Trophoblast cell (in vitro differentiated cells and primary cell): ENCODE data around the gene FGFR2.

ENCODE experiments used
- DNase-seq, 2 donors: peaks; one replicate each; pipeline ENCODE4 v3.0.0-alpha.2; 2016
- H2AFZ ChIP-seq: 2 replicates; pipeline ENCODE4 v1.6.1; 2013; ENCODE audit warnings: low read length, moderate library complexity, mild to moderate bottlenecking; ENCODE audit not compliant: insufficient read depth, poor library complexity
- H2AK5ac ChIP-seq: 2 replicates; pipeline ENCODE4 v1.6.1; 2013; ENCODE audit warnings: mild to moderate bottlenecking, low read length
- H2BK120ac ChIP-seq: 2 replicates; pipeline ENCODE4 v1.6.1; 2013; ENCODE audit warnings: low read length, mild to moderate bottlenecking, moderate library complexity; ENCODE audit not compliant: insufficient read depth, poor library complexity
- H2BK12ac ChIP-seq: 2 replicates; pipeline ENCODE4 v1.6.1; 2013; ENCODE audit warnings: mild to moderate bottlenecking, low read length, moderate library complexity
- H2BK5ac ChIP-seq: 2 replicates; pipeline ENCODE4 v1.6.1; 2013; ENCODE audit warnings: low read length, low read depth, moderate library complexity, mild to moderate bottlenecking; ENCODE audit not compliant: poor library complexity
- H3K14ac ChIP-seq: 2 replicates; pipeline ENCODE4 v1.6.1; 2013; ENCODE audit warnings: mild to moderate bottlenecking, low read length
- H3K18ac ChIP-seq: 2 replicates; pipeline ENCODE4 v1.6.1; 2013; ENCODE audit warnings: mild to moderate bottlenecking, low read length
- H3K23ac ChIP-seq: 2 replicates; pipeline ENCODE4 v1.6.1; 2013; ENCODE audit warnings: low read length
- H3K27ac ChIP-seq: 2 replicates; pipeline ENCODE4 v1.5.1; 2013; ENCODE audit warnings: low read depth, mild to moderate bottlenecking, inconsistent platforms, low read length, moderate library complexity
- H3K27me3 ChIP-seq: 2 replicates; pipeline ENCODE4 v1.6.1; 2013; ENCODE audit warnings: inconsistent platforms, mild to moderate bottlenecking, low read length, moderate library complexity; ENCODE audit not compliant: insufficient read depth
- H3K36me3 ChIP-seq, 2 experiments: 1 replicate in 1 of 2; 2 replicates in 1 of 2; pipeline ENCODE4 v1.6.1; 2013; ENCODE audit warnings: low read length in 2 of 2, mild to moderate bottlenecking in 2 of 2, moderate library complexity in 1 of 2; ENCODE audit not compliant: insufficient read depth in 2 of 2, control insufficient read depth in 1 of 2
- H3K4ac ChIP-seq: 2 replicates; pipeline ENCODE4 v1.6.1; 2013; ENCODE audit warnings: low read depth, mild to moderate bottlenecking, low read length, moderate library complexity
- H3K4me1 ChIP-seq, 2 experiments: 1 replicate in 1 of 2; 2 replicates in 1 of 2; pipeline ENCODE4 v1.6.1; 2013; ENCODE audit warnings: low read length in 2 of 2, mild to moderate bottlenecking in 2 of 2, moderate library complexity in 1 of 2; ENCODE audit not compliant: insufficient read depth in 2 of 2, control insufficient read depth in 1 of 2
- H3K4me2 ChIP-seq: 2 replicates; pipeline ENCODE4 v1.6.1; 2013; ENCODE audit warnings: inconsistent platforms, mild to moderate bottlenecking, low read length, moderate library complexity
- H3K4me3 ChIP-seq: 2 replicates; pipeline ENCODE4 v1.5.1; 2013; ENCODE audit warnings: mild to moderate bottlenecking, low read depth, low read length, inconsistent platforms
- H3K79me1 ChIP-seq: one replicate; pipeline ENCODE4 v1.6.1; 2013; ENCODE audit warnings: low read length
- H3K79me2 ChIP-seq: 2 replicates; pipeline ENCODE4 v1.6.1; 2013; ENCODE audit warnings: low read length, mild to moderate bottlenecking; ENCODE audit not compliant: control insufficient read depth, insufficient read depth, poor library complexity
- H3K9ac ChIP-seq: 2 replicates; pipeline ENCODE4 v1.6.1; 2013; ENCODE audit warnings: mild to moderate bottlenecking, low read length
- H3K9me3 ChIP-seq: 2 replicates; pipeline ENCODE4 v1.6.1; 2013; ENCODE audit warnings: low read depth, mild to moderate bottlenecking, control low read depth, inconsistent platforms, low read length; ENCODE audit not compliant: insufficient read depth
- H4K12ac ChIP-seq: 2 replicates; pipeline ENCODE4 v1.6.1; 2013; ENCODE audit warnings: low read depth, mild to moderate bottlenecking, low read length, moderate library complexity
- H4K8ac ChIP-seq: 2 replicates; pipeline ENCODE4 v1.6.1; 2013; ENCODE audit warnings: low read depth, mild to moderate bottlenecking, low read length, moderate library complexity
- H4K91ac ChIP-seq: one replicate; pipeline ENCODE4 v1.6.1; 2013; ENCODE audit warnings: low read depth, mild to moderate bottlenecking, low read length, moderate library complexity
- WGBS: extraction: QIAGEN DNeasy Blood & Tissue Kit; methylation state at CpG from one replicate; pipeline ENCODE4 v1.1.7; 2013; ENCODE audit warnings: missing lambda C conversion rate; ENCODE audit not compliant: insufficient read length, insufficient coverage; ENCODE audit errors: extremely low coverage; 5-methylcytosine and 5-hydroxymethylcytosine counted together

Gene FGFR2

DNA sequence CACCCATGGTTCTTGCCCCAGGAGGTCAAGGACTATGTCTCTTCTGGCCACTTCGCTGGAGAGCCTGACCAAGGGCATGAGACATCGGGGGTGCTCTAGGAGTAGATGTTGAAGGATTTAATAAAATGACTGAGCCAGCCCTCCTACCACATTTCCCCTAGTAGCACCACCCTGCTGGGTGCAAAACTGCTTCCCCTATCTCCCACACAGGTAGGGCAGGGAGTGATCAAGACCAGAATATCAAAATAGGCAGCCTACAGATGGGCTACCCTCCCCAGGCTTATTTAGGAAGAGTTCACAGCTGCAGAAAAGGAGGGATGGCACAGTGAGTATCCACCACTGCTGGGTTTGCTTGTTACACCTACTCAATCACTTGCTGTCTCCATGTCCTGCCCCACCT is 103.9 kb downstream of the FGFR2 start:
- WGBS, result no CpG with 5 or more reads among the region's 2 CpGs
- no peak overlapping the region for H3K9ac ChIP-seq

DNA sequence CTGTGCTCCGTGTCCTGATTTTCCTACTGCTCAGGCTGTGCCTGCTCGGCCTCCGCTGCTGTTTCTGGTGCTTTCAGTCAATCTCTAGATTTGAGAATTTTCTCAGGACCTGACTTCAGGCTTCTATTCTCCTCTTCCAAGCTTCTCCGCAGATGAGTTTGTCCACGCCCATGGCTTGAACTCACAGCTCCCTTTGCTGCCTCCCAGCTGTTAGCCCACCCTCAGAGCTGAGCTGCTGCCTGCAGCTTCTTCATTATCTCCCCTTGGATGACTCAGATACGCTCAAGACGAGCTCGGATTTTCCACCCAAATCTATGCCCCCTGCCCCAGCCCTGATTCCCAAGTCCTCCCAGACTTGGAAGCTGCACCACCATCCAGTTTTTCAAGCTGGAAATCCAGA is 104.7 kb downstream of the FGFR2 start:
- Histone ChIP-seq H3K79me2 (no peaks in the 10 kb centered on the region), H3K4me3 (no peak overlapping the region), H4K91ac (no peak overlapping the region), H3K36me3 (peaks cover 3 to 4% of the 10 kb centered on the region in 2 experiments), H3K27ac (no peak overlapping the region), H3K18ac (no peak overlapping the region), H3K23ac (no peak overlapping the region), H2AFZ (no peak overlapping the region), H3K4me2 (no peak overlapping the region), H3K9me3 (peaks cover 2% of the 10 kb centered on the region), H2BK120ac (no peak overlapping the region), H3K4ac (no peak overlapping the region), H3K9ac (no peak overlapping the region), H4K8ac (no peak overlapping the region), H2BK12ac (no peak overlapping the region), H2AK5ac (no peak overlapping the region), H3K27me3 (no peaks in the 10 kb centered on the region), H3K14ac (no peak overlapping the region), H3K4me1 (peaks cover 10 to 20% of the 10 kb centered on the region in 2 experiments), H3K79me1 (peaks cover 3% of the 10 kb centered on the region), H4K12ac (no peak overlapping the region), H2BK5ac (no peak overlapping the region)
- WGBS, result no CpG with 5 or more reads among the region's 8 CpGs
- DNase-seq, result no peak

More for the DNA sequence above, 103.9 kb downstream of the FGFR2 start:
- Histone ChIP-seq H3K23ac (no peak overlapping the region), H2BK12ac (no peak overlapping the region), H3K79me1 (peaks cover 3% of the 10 kb centered on the region), H4K8ac (no peak overlapping the region), H3K4me2 (no peak overlapping the region), H2AK5ac (no peak overlapping the region), H3K27ac (no peak overlapping the region), H2AFZ (no peak overlapping the region), H4K91ac (no peak overlapping the region), H3K4ac (no peak overlapping the region), H3K9me3 (peaks cover 2% of the 10 kb centered on the region), H2BK5ac (no peak overlapping the region), H3K79me2 (no peaks in the 10 kb centered on the region), H4K12ac (no peak overlapping the region), H3K18ac (no peak overlapping the region), H3K14ac (no peak overlapping the region), H2BK120ac (no peak overlapping the region), H3K4me1 (peaks cover 10 to 20% of the 10 kb centered on the region in 2 experiments), H3K27me3 (no peaks in the 10 kb centered on the region), H3K4me3 (no peak overlapping the region), H3K36me3 (peaks cover 6 to 7% of the 10 kb centered on the region in 2 experiments)
- DNase-seq, result no peak

DNA sequence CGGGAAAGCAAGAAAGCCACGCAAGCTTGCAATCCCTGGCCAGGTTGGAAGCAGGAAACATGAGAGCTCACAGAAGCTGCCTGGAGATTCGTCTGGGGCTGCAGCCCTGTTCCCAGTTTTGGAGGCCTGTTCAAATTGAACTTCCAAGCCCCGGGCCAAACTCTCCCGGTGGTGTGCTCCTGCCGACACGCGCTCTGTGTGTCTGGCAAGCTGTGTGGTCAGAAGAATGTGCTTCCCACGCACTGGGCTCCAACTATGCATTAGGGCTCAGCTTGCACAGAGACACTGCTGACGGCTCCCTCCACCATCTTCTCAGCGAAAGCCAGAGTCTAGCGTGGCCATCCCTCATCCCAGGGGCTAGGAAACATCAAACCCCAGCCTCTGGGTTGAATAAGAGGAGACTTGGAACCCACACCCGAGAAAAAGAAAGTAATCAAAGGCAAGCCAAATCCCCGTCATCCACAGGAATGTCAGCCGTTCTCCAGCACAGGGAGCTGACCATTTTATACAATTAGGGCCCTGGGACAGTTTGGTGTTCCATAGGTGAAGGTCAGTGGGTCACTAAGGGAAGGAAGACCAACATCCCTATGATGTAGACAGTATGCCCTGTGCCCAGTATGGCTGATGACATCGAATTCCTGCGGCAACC is 107.2 kb downstream of the FGFR2 start:
- no peaks in the 10 kb centered on the region for H3K27me3 ChIP-seq
- no peak overlapping the region for H3K14ac ChIP-seq
- no peak overlapping the region for H4K8ac ChIP-seq
- no peak overlapping the region for H3K4me2 ChIP-seq
- no CpG with 5 or more reads among the region's 17 CpGs for WGBS
- H3K79me1 ChIP-seq, result peaks cover 3% of the 10 kb centered on the region
- no peak overlapping the region for H4K12ac ChIP-seq
- H4K91ac ChIP-seq, result no peak overlapping the region
- no peak overlapping the region for H3K4ac ChIP-seq
- no peak overlapping the region for H3K9ac ChIP-seq
- DNase-seq, result no peak
- no peak overlapping the region for H2AK5ac ChIP-seq
- no peaks in the 10 kb centered on the region for H3K79me2 ChIP-seq
- no peak overlapping the region for H2AFZ ChIP-seq
- H2BK12ac ChIP-seq, result peak overlapping the region; percentile 34
- no peak overlapping the region for H3K4me3 ChIP-seq
- H3K9me3 ChIP-seq, result peaks cover 2% of the 10 kb centered on the region
- H2BK5ac ChIP-seq, result no peak overlapping the region
- peak overlapping the region; percentile 38 for H3K27ac ChIP-seq
- no peak overlapping the region for H2BK120ac ChIP-seq
- peaks cover 4 to 11% of the 10 kb centered on the region in 2 experiments for H3K36me3 ChIP-seq
- H3K18ac ChIP-seq, result no peak overlapping the region
- H3K23ac ChIP-seq, result no peak overlapping the region
- H3K4me1 ChIP-seq, result peaks cover 10 to 17% of the 10 kb centered on the region in 2 experiments

DNA sequence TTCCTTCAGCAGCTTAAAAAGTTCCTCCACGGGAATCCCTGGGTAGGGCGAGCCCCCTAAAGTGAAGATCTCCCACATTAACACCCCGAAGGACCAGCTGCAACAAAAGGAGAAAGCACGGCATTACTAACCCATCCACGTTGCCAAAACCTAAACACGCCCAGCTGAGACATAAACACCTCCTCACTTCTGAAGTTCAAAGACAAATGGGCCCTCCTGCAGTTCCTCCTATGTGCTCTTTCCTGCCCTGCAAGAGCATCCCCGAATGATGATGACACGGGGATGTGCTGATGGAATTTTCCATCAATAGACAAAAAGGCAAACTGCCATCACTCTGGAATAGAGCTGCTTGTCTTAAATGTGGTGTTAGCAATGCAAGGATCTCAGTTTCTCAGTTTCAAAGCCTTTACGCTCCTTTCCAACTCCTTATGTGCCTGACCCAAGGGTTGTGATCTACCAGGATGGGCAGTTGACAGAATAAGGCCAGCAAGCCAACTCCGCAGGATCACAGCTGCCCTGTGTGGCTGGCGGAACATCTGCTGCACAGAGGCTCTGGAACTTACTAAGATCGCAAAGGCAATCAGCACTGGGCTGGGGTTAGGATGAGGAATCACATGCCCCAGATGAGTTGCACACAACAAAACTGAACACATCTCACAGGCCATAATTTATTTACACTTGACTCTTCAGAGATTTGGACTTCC is 112.7 kb downstream of the FGFR2 start:
- no peak overlapping the region for H3K18ac ChIP-seq
- H3K23ac ChIP-seq, result no peak overlapping the region
- H3K4ac ChIP-seq, result no peak overlapping the region
- no peak overlapping the region for H3K27ac ChIP-seq
- H2BK12ac ChIP-seq, result no peak overlapping the region
- no peak overlapping the region for H2AFZ ChIP-seq
- peaks cover 6 to 32% of the 10 kb centered on the region in 2 experiments for H3K36me3 ChIP-seq
- H2AK5ac ChIP-seq, result no peak overlapping the region
- no peak overlapping the region for H2BK5ac ChIP-seq
- no peak overlapping the region for H4K91ac ChIP-seq
- WGBS, result no CpG with 5 or more reads among the region's 12 CpGs
- H3K27me3 ChIP-seq, result no peaks in the 10 kb centered on the region
- H3K79me2 ChIP-seq, result no peaks in the 10 kb centered on the region
- no peak overlapping the region for H3K14ac ChIP-seq
- no peak overlapping the region for H4K12ac ChIP-seq
- H3K4me2 ChIP-seq, result no peak overlapping the region
- no peak overlapping the region for H2BK120ac ChIP-seq
- H3K4me3 ChIP-seq, result no peak overlapping the region
- peaks cover 3 to 5% of the 10 kb centered on the region in 2 experiments for H3K4me1 ChIP-seq
- no peak overlapping the region for H3K9ac ChIP-seq
- peaks cover 2% of the 10 kb centered on the region for H3K9me3 ChIP-seq
- H3K79me1 ChIP-seq, result no peaks in the 10 kb centered on the region
- no peak for DNase-seq
- no peak overlapping the region for H4K8ac ChIP-seq
